ENCODE measurements around the gene ST3GAL5.

- TF ChIP-seq CTCF (IDR thresholded peaks at IDR 0.05 in 8 of 11, conservative IDR thresholded peaks at IDR 0.05 in 3 of 11) (no peak), POLR2AphosphoS5 (IDR thresholded peaks at IDR 0.05) (no peak), POLR2A (IDR thresholded peaks at IDR 0.05) (no peak)
Observed at GRCh38 chr2:85920810-85921545, 32.2 kb upstream of the ST3GAL5 start.
